Measurements from ENCODE around the gene CXCR3. TPM values are rescaled to one million over a fixed set of nuclear protein-coding genes. Genes with fewer than 3 reads are reported as not detected.

The CXCR3 gene
- total RNA-seq, 1 donor from 2014 or later = not detected

- Mint-ChIP-seq H3K4me3 (ENCODE audit: unreplicated experiment) (no peak overlapping the region), H3K4me1 (ENCODE audit: low read depth, unreplicated experiment) (peaks cover 1% of the 10 kb centered on the region), H3K9me3 (ENCODE audit: unreplicated experiment) (no peaks in the 10 kb centered on the region), H3K36me3 (ENCODE audit: low read depth, unreplicated experiment) (peaks cover 3% of the 10 kb centered on the region), H3K27me3 (ENCODE audit: low read depth, unreplicated experiment) (no peaks in the 10 kb centered on the region), H3K27ac (ENCODE audit: unreplicated experiment) (no peak overlapping the region)
- no peaks in the 10 kb centered on the region for H4K20me1 ChIP-seq (ENCODE audit: insufficient read depth, low read length)
- no peaks in the 10 kb centered on the region for H3K79me2 ChIP-seq (ENCODE audit: insufficient read depth, low read length)
- H3K9ac ChIP-seq (ENCODE audit: low read length) = no peak overlapping the region
- no peaks in the 10 kb centered on the region for H3K4me1 ChIP-seq (ENCODE audit: insufficient read depth, low read length)
- no peak overlapping the region for H3K27ac ChIP-seq (ENCODE audit: low read depth, low read length)
- no peak overlapping the region for H2AFZ ChIP-seq (ENCODE audit: low read depth, low read length)
- FAIRE-seq (no peak), DNase-seq (ENCODE audit: low read depth) (no peak)
- H3K4me2 ChIP-seq (ENCODE audit: low read length) = no peak overlapping the region
- TF ChIP-seq CTCF (IDR thresholded peaks at IDR 0.05; ENCODE audit: insufficient read depth, low read depth, low read length) (no peak), EZH2 (IDR thresholded peaks at IDR 0.05; ENCODE audit: insufficient read depth, low read length) (no peak)
- H3K36me3 ChIP-seq (ENCODE audit: insufficient read depth, low read length) = no peaks in the 10 kb centered on the region
- no peaks in the 10 kb centered on the region for H3K27me3 ChIP-seq (ENCODE audit: insufficient read depth, low read length)
- H3K9me3 ChIP-seq (ENCODE audit: insufficient read depth, low read depth, low read length) = no peaks in the 10 kb centered on the region
- no peak overlapping the region for H3K4me3 ChIP-seq (ENCODE audit: insufficient read depth, low read depth, low read length)
These were observed 9.5 kb upstream of the CXCR3 start for GRCh38 chrX:71627588-71628404.

GRCh38 chrX:71626576-71626975 is 8.3 kb upstream of the CXCR3 start:
- TF ChIP-seq EZH2 (IDR thresholded peaks at IDR 0.05; ENCODE audit: insufficient read depth, low read length) (no peak), CTCF (IDR thresholded peaks at IDR 0.05; ENCODE audit: insufficient read depth, low read depth, low read length) (no peak)

GRCh38 chrX:71625471-71625870 is 7.2 kb upstream of the CXCR3 start:
- Histone ChIP-seq H3K9ac (ENCODE audit: low read length) (no peak overlapping the region), H3K4me1 (ENCODE audit: insufficient read depth, low read length) (no peaks in the 10 kb centered on the region), H3K27me3 (ENCODE audit: insufficient read depth, low read length) (no peaks in the 10 kb centered on the region), H3K36me3 (ENCODE audit: insufficient read depth, low read length) (no peaks in the 10 kb centered on the region), H3K4me3 (ENCODE audit: insufficient read depth, low read depth, low read length) (no peak overlapping the region), H4K20me1 (ENCODE audit: insufficient read depth, low read length) (no peaks in the 10 kb centered on the region), H3K4me2 (ENCODE audit: low read length) (no peak overlapping the region), H3K27ac (ENCODE audit: low read depth, low read length) (no peak overlapping the region), H3K9me3 (ENCODE audit: insufficient read depth, low read depth, low read length) (no peaks in the 10 kb centered on the region), H2AFZ (ENCODE audit: low read depth, low read length) (no peak overlapping the region), H3K79me2 (ENCODE audit: insufficient read depth, low read length) (no peaks in the 10 kb centered on the region)
- Mint-ChIP-seq H3K36me3 (ENCODE audit: low read depth, unreplicated experiment) (peaks cover 2% of the 10 kb centered on the region), H3K4me3 (ENCODE audit: unreplicated experiment) (no peak overlapping the region), H3K4me1 (ENCODE audit: low read depth, unreplicated experiment) (peaks cover 1% of the 10 kb centered on the region), H3K27me3 (ENCODE audit: low read depth, unreplicated experiment) (no peaks in the 10 kb centered on the region), H3K27ac (ENCODE audit: unreplicated experiment) (no peak overlapping the region), H3K9me3 (ENCODE audit: unreplicated experiment) (no peaks in the 10 kb centered on the region)
- DNase-seq (ENCODE audit: low read depth) (no peak), FAIRE-seq (no peak)
- TF ChIP-seq EZH2 (IDR thresholded peaks at IDR 0.05; ENCODE audit: insufficient read depth, low read length) (no peak), CTCF (IDR thresholded peaks at IDR 0.05; ENCODE audit: insufficient read depth, low read depth, low read length) (no peak)

More at GRCh38 chrX:71626576-71626975, 8.3 kb upstream of the CXCR3 start:
- peaks cover 1% of the 10 kb centered on the region for H3K4me1 Mint-ChIP-seq (ENCODE audit: low read depth, unreplicated experiment)
- no peaks in the 10 kb centered on the region for H3K9me3 ChIP-seq (ENCODE audit: insufficient read depth, low read depth, low read length)
- no peak overlapping the region for H3K4me3 ChIP-seq (ENCODE audit: insufficient read depth, low read depth, low read length)
- no peaks in the 10 kb centered on the region for H3K79me2 ChIP-seq (ENCODE audit: insufficient read depth, low read length)
- no peaks in the 10 kb centered on the region for H4K20me1 ChIP-seq (ENCODE audit: insufficient read depth, low read length)
- no peak overlapping the region for H2AFZ ChIP-seq (ENCODE audit: low read depth, low read length)
- no peak overlapping the region for H3K4me2 ChIP-seq (ENCODE audit: low read length)
- H3K4me1 ChIP-seq (ENCODE audit: insufficient read depth, low read length) = no peaks in the 10 kb centered on the region
- DNase-seq (ENCODE audit: low read depth) (no peak), FAIRE-seq (no peak)
- no peaks in the 10 kb centered on the region for H3K9me3 Mint-ChIP-seq (ENCODE audit: unreplicated experiment)
- H3K36me3 Mint-ChIP-seq (ENCODE audit: low read depth, unreplicated experiment) = peaks cover 2% of the 10 kb centered on the region
- no peaks in the 10 kb centered on the region for H3K27me3 ChIP-seq (ENCODE audit: insufficient read depth, low read length)
- H3K9ac ChIP-seq (ENCODE audit: low read length) = no peak overlapping the region
- H3K27ac ChIP-seq (ENCODE audit: low read depth, low read length) = no peak overlapping the region
- no peaks in the 10 kb centered on the region for H3K36me3 ChIP-seq (ENCODE audit: insufficient read depth, low read length)
- no peak overlapping the region for H3K4me3 Mint-ChIP-seq (ENCODE audit: unreplicated experiment)
- no peaks in the 10 kb centered on the region for H3K27me3 Mint-ChIP-seq (ENCODE audit: low read depth, unreplicated experiment)
- no peak overlapping the region for H3K27ac Mint-ChIP-seq (ENCODE audit: unreplicated experiment)

Data from astrocyte (in vitro differentiated cells and primary cell).